Body of pancreas (tissue), 4 donors: Measurements from ENCODE around the gene KCNQ5.

Source experiments
- POLR2A ChIP-seq, 3 donors: fragments of 450-650 bp; IDR thresholded peaks; one replicate each; pipeline ENCODE4 v1.6.1; 2016; ENCODE audit warnings: antibody characterized with exemption in 3 of 3, mild to moderate bottlenecking in 2 of 3
- TF ChIP-seq, protein P1 (sequence below), 7 experiments: fragments of 450-650 bp in 4 of 7; fragments of 200-600 bp in 3 of 7; sonication (generic) in 3 of 7; IDR thresholded peaks; one replicate each; pipeline ENCODE4 v1.5.1; 2016 to 2019; ENCODE audit warnings: antibody characterized with exemption in 7 of 7

- TF ChIP-seq POLR2A (IDR thresholded peaks at IDR 0.05) = no peak
- TF ChIP-seq, protein P1, sequence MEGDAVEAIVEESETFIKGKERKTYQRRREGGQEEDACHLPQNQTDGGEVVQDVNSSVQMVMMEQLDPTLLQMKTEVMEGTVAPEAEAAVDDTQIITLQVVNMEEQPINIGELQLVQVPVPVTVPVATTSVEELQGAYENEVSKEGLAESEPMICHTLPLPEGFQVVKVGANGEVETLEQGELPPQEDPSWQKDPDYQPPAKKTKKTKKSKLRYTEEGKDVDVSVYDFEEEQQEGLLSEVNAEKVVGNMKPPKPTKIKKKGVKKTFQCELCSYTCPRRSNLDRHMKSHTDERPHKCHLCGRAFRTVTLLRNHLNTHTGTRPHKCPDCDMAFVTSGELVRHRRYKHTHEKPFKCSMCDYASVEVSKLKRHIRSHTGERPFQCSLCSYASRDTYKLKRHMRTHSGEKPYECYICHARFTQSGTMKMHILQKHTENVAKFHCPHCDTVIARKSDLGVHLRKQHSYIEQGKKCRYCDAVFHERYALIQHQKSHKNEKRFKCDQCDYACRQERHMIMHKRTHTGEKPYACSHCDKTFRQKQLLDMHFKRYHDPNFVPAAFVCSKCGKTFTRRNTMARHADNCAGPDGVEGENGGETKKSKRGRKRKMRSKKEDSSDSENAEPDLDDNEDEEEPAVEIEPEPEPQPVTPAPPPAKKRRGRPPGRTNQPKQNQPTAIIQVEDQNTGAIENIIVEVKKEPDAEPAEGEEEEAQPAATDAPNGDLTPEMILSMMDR (IDR thresholded peaks at IDR 0.05) = no peak
These were observed 268.8 kb downstream of the KCNQ5 start for GRCh38 chr6:72890671-72891070.
